Fibroblast of lung (primary cell): ENCODE results near the gene MRPL37.

Experiments used
- EZH2 ChIP-seq: IDR thresholded peaks from 2 replicates; pipeline ENCODE4 v1.5.1; 2012; ENCODE audit warnings: low read length, control low read depth, mild to moderate bottlenecking; ENCODE audit errors: missing control alignments
- TF ChIP-seq, protein P1 (sequence below), 2 donors: IDR thresholded peaks in 1 of 2; conservative IDR thresholded peaks in 1 of 2; 1 replicate in 1 of 2; 2 replicates in 1 of 2; pipeline ENCODE4 v1.5.1; 2011 to 2012; ENCODE audit warnings: low read length in 2 of 2, control low read depth in 1 of 2, inconsistent platforms in 1 of 2, low read depth in 1 of 2, mild to moderate bottlenecking in 1 of 2

DNA sequence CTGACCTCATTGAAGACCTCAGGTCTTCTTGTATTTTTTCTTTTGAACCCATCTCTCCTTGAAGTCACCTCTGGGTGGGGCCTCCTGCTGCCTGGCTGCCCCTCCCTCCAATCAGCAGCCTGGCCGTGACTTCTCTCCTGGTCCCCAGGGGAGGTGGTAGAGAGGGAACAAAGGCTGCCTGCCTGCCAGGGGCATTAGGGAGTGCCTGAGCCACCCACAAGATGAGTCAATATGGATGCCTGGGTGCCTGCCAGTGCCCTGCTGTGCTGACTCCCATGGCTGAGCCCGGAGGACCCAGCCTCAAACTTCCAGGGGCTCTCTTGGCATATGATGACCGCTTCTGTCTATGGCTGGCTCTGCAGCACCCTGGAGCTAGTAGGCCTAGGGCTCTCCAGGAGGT, 41.9 kb upstream of the MRPL37 start:
- no peak for TF ChIP-seq EZH2
- TF ChIP-seq, protein P1, sequence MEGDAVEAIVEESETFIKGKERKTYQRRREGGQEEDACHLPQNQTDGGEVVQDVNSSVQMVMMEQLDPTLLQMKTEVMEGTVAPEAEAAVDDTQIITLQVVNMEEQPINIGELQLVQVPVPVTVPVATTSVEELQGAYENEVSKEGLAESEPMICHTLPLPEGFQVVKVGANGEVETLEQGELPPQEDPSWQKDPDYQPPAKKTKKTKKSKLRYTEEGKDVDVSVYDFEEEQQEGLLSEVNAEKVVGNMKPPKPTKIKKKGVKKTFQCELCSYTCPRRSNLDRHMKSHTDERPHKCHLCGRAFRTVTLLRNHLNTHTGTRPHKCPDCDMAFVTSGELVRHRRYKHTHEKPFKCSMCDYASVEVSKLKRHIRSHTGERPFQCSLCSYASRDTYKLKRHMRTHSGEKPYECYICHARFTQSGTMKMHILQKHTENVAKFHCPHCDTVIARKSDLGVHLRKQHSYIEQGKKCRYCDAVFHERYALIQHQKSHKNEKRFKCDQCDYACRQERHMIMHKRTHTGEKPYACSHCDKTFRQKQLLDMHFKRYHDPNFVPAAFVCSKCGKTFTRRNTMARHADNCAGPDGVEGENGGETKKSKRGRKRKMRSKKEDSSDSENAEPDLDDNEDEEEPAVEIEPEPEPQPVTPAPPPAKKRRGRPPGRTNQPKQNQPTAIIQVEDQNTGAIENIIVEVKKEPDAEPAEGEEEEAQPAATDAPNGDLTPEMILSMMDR (conservative IDR thresholded peaks at IDR 0.05 in 1 of 2, IDR thresholded peaks at IDR 0.05 in 1 of 2; ENCODE audit: low read depth in 1 of 2, low read length in 2 of 2), result no peak
